ENCODE results near the gene MPP3.

The MPP3 gene

DNA sequence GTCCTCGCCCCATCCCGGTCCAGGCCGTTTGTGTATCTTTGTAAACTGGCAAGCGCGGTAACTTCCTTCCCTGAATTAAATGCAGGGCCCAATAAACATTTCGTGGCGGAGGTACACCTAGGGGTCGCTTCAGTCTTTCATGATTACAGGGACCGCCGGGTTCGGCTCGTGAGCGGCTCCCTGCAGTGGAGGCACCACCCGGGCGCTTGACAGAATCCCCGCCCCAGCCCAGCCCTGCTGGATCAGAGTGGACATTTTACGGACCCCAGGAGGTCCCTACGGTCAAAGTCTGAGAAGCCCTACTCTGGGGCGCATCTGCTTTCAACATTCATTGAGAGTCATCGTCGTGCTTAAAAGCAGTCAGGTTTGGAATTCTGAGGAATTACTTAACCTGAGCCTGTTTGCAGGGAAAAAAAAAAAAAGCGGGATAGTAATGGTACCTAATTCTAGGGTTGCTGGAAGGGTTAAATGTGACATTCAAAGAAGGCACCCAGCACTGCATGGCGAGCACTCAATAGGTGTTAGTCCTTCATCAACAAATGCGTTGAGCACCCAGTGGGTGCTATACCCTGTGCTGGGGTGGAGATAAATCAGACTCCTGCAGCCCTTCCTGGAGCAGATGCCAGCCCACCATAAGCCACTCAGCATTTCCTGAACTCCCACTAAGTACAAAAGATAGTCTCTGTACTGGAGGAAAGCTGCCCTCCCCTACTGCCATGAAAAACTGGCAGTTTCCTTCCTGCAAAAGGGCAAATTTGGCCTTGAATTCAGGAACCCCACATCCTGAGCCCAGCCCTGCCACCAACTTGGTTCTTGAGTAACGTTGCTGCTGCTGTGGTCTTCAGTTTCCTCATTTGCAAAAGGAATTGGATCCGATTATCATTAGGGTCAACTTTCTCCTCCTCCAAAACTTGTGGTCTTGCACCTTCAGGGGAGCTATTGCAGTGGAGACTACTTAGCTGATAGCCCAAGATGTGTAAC, 53.5 kb downstream of the MPP3 start:
- peaks cover 0 to 5% (median 0%) of the 10 kb centered on the region in 11 experiments; a peak in 9 of 22 replicates for H3K9me3 ChIP-seq (replicated peaks in 1 of 11)
- peaks cover 0 to 5% (median 0%) of the 10 kb centered on the region in 11 experiments; a peak in 2 of 22 replicates for H4K20me1 ChIP-seq
- H3K36me3 ChIP-seq, result peaks cover 4 to 32% (median 26%) of the 10 kb centered on the region in 11 experiments; a peak in 21 of 22 replicates
- peaks cover 8 to 92% (median 78%) of the 10 kb centered on the region in 10 experiments for H3K4me1 ChIP-seq
- H3K4me2 ChIP-seq, result peak overlapping the region; percentile 89 to 99 (median 95)
- H3K9ac ChIP-seq, result peak overlapping the region; percentile 85 to 100 (median 90)
- peak overlapping the region; percentile 76 to 93 (median 86) for H3K4me3 ChIP-seq
- peak overlapping the region; percentile 66 to 99 (median 92); a peak in 21 of 22 replicates for H3K27ac ChIP-seq
- TF ChIP-seq Cebpa-rat (IDR thresholded peaks at IDR 0.05), result peak in 6 of 11 experiments; percentile 36 to 83 (median 72); a peak in 8 of 22 replicates
- H3K27me3 ChIP-seq, result peaks cover 0 to 26% (median 5%) of the 10 kb centered on the region in 11 experiments; a peak in 11 of 22 replicates

DNA sequence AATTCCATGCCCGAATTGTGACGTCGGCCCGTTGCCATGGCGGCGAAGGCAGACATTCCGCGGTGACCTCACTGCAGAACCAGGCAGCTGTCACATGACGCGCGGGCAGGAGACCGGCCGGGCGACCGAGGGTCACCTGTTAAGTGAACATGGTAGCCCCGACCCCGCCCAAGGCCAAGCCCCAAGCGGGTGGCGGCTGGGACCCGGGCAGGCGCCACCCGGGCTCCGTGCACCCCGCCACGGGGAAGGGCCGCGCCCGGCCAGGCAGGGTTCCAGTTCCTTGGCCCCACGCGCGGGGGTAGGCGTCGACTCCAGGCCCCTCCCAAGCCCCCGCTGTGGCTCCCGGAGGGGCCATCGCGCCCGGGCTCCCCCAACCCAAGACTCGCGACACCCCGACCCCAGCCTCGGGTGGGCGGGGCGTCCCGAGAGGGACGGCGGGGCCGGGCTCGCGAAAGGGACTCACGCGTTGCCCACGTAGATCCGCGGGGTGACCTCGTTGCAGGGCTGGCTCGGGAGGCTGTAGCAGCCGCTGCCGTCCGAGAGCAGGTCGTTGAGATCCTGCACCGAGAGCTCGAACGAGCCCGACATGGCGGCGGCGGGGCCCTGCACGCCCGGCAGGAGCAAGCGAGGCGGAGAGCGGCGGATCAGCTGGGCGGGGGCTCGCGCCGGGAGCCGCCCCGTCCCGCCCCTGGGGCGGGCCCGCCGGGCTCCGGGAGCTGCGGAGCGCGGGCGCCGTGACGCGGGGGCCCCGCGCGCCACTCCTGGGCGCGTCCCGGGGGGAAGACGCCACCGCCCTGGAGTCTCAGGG, 54.4 kb downstream of the MPP3 start, which contains the start of gene DUSP3:
DUSP3 (minus strand) TSS at position 641 of the 808 bp plus-strand sequence; CDS start at position 588, 53 bp downstream.
- TF ChIP-seq Cebpa-rat (IDR thresholded peaks at IDR 0.05), result no peak
- Histone ChIP-seq H4K20me1 (peaks cover 0 to 5% (median 0%) of the 10 kb centered on the region in 11 experiments; a peak in 2 of 22 replicates), H3K27ac (peak within 1 kb of the TSS; percentile 66 to 99 (median 92)), H3K9ac (peak within 1 kb of the TSS; percentile 85 to 100 (median 90)), H3K4me3 (peak within 1 kb of the TSS; percentile 76 to 93 (median 86)), H3K36me3 (peaks cover 13 to 41% (median 35%) of the 10 kb centered on the region in 11 experiments), H3K9me3 (replicated peaks in 1 of 11) (peaks cover 0 to 14% (median 0%) of the 10 kb centered on the region in 11 experiments; a peak in 10 of 22 replicates), H3K27me3 (peaks cover 0 to 26% (median 5%) of the 10 kb centered on the region in 11 experiments; a peak in 11 of 22 replicates), H3K4me2 (peak within 1 kb of the TSS; percentile 89 to 99 (median 95)), H3K4me1 (peaks cover 15 to 92% (median 83%) of the 10 kb centered on the region in 10 experiments)

DNA sequence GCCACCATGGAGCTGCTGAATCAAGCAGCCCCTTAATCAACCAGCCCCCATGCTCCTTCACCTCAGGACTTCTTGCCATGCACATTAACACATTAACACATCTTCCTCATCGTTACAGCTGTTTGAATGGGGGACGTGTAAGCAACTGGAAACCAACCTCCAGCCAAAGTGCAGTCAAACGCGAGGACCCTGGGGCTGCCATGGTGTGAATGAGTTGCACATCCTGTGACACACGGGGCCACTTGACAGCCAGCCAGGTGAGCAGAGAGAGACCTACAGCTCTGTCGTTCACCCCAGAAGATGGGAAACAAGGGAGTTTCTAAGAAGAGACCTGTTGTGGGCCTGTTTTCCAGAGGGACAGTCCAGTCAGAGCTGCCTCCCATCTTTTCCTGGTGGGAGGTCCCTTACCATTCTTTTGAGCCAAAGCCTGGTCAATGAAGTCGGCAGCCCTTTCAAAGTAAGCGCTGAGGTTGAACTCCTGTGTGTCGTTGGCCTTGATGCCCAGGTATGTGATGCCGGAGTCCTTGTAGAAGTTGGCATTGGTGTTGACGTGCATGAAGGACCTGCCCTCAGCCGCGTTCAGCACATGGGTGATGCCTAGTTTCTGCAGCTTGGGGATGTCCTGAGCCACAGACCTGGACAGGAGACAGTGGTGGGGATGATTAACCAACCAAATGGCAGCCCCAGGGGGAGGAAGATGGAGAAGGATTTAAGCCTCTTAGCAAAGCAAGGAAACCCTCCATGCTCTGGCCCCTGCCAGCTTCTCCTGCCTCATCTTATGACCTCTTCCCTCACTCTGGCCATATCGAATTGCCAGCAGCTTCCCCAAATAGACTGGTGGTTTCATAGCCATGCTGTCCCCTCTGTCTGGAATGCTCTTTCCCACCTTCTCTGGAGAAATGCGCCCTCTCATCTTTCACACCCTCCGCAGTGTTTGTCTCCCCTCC, 58.4 kb downstream of the MPP3 start:
- no peak for TF ChIP-seq Cebpa-rat (IDR thresholded peaks at IDR 0.05)
- peaks cover 21 to 92% (median 88%) of the 10 kb centered on the region in 10 experiments for H3K4me1 ChIP-seq
- peaks cover 34 to 81% (median 68%) of the 10 kb centered on the region in 11 experiments for H3K36me3 ChIP-seq
- H3K27me3 ChIP-seq, result peaks cover 0 to 7% (median 0%) of the 10 kb centered on the region in 11 experiments; a peak in 9 of 22 replicates
- peaks cover 0 to 5% (median 0%) of the 10 kb centered on the region in 11 experiments; a peak in 2 of 22 replicates for H4K20me1 ChIP-seq
- peak overlapping the region in 4 of 10 experiments; percentile 10 to 93 (median 51); a peak in 6 of 20 replicates for H3K4me3 ChIP-seq
- peak overlapping the region in 4 of 11 experiments; percentile 70 to 100 (median 83); a peak in 5 of 22 replicates for H3K9ac ChIP-seq
- peak overlapping the region in 10 of 11 experiments; percentile 86 to 99 (median 94); a peak in 18 of 22 replicates for H3K27ac ChIP-seq
- peaks cover 0 to 20% (median 0%) of the 10 kb centered on the region in 11 experiments; a peak in 10 of 22 replicates for H3K9me3 ChIP-seq (replicated peaks in 1 of 11)
- H3K4me2 ChIP-seq, result peak overlapping the region; percentile 4 to 98 (median 91); a peak in 19 of 22 replicates

DNA sequence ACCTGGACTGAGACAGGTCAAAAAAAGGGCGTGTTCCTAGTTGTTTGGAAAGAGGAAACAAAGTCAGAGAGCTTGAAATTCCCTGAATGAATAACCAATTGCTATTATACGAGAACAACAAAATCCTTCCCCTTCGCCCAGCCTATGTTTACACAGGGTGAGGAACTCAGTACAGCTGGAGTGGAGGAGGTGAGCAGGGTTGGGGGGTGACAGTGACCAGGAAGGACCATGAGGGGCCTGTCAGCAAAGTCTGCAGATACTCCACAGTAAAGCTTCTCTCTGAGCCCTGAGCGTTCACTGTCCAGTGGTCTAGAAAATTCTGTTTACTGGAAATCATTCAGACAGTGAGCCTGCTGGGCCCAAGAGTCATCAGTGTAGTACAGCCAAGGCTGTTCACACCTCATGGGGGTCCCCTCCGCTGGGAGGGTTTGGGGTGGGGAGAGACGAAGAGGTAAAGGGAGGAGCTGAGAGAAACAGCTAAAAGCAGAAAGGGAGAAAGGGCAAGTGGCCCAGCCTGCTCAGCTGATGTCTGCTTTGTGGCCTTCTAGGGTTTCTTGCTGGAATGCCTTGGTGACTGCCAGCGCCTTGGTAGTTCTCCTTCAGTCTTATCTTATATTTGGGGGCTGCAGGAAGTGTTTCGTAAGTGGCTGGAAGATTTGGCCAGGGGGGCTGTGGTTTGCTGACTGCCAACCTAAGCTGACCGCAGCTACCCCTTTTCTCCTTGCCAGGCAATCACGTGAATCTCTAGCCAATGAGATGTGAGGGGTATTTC, 59.9 kb downstream of the MPP3 start:
- peaks cover 0 to 26% (median 0%) of the 10 kb centered on the region in 11 experiments; a peak in 10 of 22 replicates for H3K9me3 ChIP-seq (replicated peaks in 1 of 11)
- H3K4me1 ChIP-seq, result peaks cover 28 to 100% (median 96%) of the 10 kb centered on the region in 10 experiments
- H4K20me1 ChIP-seq, result peaks cover 0 to 5% (median 0%) of the 10 kb centered on the region in 11 experiments; a peak in 2 of 22 replicates
- H3K4me2 ChIP-seq, result peak overlapping the region; percentile 44 to 98 (median 91)
- H3K27me3 ChIP-seq, result no peaks in the 10 kb centered on the region
- peak overlapping the region in 6 of 10 experiments; percentile 8 to 54 (median 28); a peak in 9 of 20 replicates for H3K4me3 ChIP-seq
- H3K36me3 ChIP-seq, result peaks cover 41 to 93% (median 79%) of the 10 kb centered on the region in 11 experiments
- peak; percentile 48 to 90 (median 83); a peak in 17 of 22 replicates for TF ChIP-seq Cebpa-rat (IDR thresholded peaks at IDR 0.05)
- H3K27ac ChIP-seq, result peak overlapping the region; percentile 55 to 99 (median 94); a peak in 21 of 22 replicates
- peak overlapping the region; percentile 26 to 86 (median 77); a peak in 19 of 22 replicates for H3K9ac ChIP-seq

DNA sequence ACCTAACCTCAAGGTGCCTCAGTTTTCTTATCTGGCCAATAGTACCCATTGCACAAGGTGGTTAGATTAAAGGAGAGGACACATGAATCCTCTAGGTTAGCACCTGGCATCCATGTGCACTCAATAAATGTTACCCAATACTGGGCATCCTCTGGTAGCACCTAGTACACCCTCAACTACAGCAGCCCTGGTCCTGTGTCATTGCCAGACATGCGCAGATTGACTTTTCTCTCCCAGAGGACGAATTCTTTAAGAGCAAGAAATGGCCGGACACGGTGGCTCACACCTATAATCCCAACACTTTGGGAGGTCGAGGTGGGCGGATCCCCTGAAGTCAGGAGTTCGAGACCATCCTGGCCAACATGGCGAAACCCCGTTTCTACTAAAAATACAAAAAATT, 61.5 kb downstream of the MPP3 start:
- Histone ChIP-seq H3K4me3 (no peak overlapping the region), H3K36me3 (peaks cover 41 to 98% (median 88%) of the 10 kb centered on the region in 11 experiments), H3K4me2 (peak overlapping the region in 7 of 11 experiments; percentile 90 to 98 (median 94); a peak in 14 of 22 replicates), H4K20me1 (peaks cover 0 to 13% (median 0%) of the 10 kb centered on the region in 11 experiments; a peak in 2 of 22 replicates), H3K4me1 (peaks cover 33 to 100% (median 97%) of the 10 kb centered on the region in 10 experiments), H3K9ac (peak overlapping the region in 1 of 11 experiments; percentile 15; a peak in 3 of 22 replicates), H3K27ac (peak overlapping the region in 9 of 11 experiments; percentile 2 to 99 (median 94); a peak in 11 of 22 replicates), H3K27me3 (no peaks in the 10 kb centered on the region), H3K9me3 (replicated peaks in 1 of 11) (peaks cover 0 to 26% (median 0%) of the 10 kb centered on the region in 11 experiments; a peak in 10 of 22 replicates)
- TF ChIP-seq Cebpa-rat (IDR thresholded peaks at IDR 0.05), result no peak

DNA sequence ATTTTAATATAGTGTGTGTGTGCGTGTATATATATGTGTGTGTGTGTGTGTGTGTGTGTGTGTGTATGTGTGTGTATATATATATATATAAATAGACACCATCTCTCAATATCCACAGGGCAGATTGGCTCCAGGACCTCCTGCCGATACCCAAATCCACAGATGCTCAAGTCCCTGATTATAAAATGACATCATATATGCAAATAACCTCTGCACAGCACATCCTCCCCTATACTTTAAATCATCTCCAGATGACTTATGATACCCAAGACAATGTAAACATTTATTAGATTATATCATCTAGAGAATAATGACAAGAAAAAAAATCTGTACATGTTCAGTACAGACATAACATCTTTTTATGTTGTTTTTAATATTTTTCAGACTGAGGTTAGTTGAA, 62.0 kb downstream of the MPP3 start:
- Histone ChIP-seq H3K27ac (peak overlapping the region in 4 of 11 experiments; percentile 94 to 99 (median 96); a peak in 7 of 22 replicates), H3K27me3 (no peaks in the 10 kb centered on the region), H3K9ac (no peak overlapping the region), H3K4me1 (peaks cover 33 to 100% (median 93%) of the 10 kb centered on the region in 10 experiments), H3K36me3 (peaks cover 41 to 98% (median 84%) of the 10 kb centered on the region in 11 experiments), H4K20me1 (peaks cover 0 to 8% (median 0%) of the 10 kb centered on the region in 11 experiments; a peak in 1 of 22 replicates), H3K4me3 (no peak overlapping the region), H3K4me2 (peak overlapping the region in 6 of 11 experiments; percentile 84 to 98 (median 94); a peak in 9 of 22 replicates), H3K9me3 (replicated peaks in 1 of 11) (peaks cover 0 to 26% (median 0%) of the 10 kb centered on the region in 11 experiments; a peak in 10 of 22 replicates)
- no peak for TF ChIP-seq Cebpa-rat (IDR thresholded peaks at IDR 0.05)
